Activated CD4-positive, alpha-beta T cell treated with anti-CD3 and anti-CD28 coated beads for 1 hour (primary cell): ENCODE measurements around the gene THAP2.
A peak's percentile ranks its signal among the peaks of the same experiment; 100 is the strongest.
"Not testable (repeated sequence)": the region's sequence is repeated elsewhere in the genome, so short reads cannot be mapped to it uniquely, and the experiment has no call there.

Source experiments
- DNase-seq: peaks from one replicate; pipeline ENCODE4 v3.0.0-alpha.2; 2020

THAP2 gene

DNA sequence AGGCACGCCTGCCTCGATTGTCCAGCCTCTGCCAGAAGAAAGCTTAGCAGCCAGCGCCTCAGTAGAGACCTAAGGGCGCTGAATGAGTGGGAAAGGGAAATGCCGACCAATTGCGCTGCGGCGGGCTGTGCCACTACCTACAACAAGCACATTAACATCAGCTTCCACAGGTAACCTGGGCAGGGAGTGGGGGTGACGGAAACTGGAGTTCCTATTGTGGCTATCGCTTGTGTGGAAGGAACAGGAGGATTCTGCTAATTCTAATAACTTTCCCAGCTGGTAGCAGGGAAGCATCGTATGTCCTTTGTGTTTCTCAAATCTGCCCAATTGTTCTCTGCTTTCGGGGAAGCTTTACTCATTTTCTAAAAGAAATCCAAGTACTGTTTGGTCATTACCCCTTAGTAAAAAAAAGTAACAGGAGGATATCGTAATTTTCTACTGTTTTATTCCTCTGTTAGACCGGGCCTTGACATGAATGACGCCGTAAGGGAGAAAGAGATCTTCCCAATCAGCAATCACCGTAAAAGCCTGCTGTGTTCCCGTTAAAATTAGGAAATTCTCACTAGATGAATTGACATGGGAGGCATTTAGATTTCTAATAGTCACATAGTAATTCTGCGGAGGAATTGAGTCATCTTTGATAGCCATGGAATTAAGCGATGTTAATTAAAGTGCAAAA lies 449 bp downstream of the THAP2 start:
- no peak for DNase-seq

DNA sequence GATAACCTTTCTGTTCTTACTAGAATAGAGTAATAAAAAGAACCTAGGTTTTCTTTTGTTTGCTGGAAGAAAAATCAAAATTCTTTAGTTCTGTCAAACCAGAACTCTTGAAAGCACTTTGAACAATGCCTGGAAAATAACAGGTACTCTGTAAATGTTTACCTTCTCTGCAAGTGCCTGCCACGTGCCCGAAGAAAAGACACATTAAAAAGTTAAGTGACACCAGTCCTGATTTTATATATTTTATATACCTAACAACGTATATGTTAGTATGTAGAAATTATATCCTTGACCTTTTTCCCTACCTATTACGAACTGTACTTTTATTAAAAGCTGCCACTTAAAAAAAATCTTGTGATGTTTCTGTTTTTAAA lies 976 bp downstream of the THAP2 start:
- DNase-seq: no peak

DNA sequence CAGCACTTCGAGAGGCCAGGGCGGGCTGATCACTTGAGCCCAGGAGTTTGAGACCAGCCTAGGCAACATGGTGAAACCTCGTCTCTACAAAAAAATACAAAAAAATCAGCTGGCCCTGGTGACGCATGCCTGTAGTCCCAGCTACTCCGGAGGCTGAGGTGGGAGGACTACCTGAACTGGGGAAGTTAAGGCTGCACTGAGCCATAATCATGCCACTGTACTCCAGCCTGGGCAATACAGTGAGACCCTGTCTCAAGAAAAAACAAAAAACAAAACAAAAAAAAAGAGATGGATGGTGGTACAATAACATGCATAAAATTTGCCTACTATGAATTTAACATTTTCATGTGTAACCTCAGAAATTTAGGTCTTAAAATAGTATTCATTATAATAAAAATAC lies 2.2 kb downstream of the THAP2 start:
- no peak for DNase-seq

DNA sequence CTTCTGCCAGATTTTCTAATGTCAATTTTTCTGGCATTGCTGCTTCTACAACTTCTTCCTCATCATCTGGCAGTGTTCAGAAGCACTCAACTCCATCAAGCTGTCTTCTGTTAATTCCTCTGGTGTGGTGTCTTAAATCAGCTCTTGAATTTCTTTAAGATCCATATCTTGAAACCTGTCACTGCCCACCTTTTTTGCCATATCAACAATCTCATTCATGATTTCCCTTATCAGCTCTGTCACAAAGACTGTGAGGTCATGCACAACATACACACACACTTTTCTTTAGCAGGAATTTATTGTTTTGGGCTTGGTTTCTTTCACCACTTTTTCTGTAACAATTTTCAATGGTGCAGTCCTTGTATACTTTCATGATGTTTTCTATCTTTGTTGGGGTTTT lies 7.2 kb downstream of the THAP2 start:
- DNase-seq: no peak

DNA sequence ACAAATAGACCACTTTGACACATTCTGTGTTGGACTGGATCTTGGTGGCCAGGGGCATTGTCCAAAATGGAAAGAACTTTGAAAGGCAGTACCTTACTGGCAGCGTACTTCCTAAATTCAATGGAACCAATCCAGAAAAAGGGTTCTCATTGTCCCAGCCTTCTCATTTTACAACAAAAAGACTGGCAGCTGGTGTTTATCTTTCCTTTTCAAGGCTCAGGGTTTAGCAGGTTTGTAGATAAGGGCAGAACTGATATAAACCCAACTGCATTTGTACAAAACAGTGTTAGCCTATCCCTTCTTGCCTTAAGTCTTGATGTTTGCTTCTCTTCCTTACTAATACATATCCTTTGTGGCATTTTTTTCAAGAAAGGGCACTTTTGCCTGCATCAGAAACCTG lies 7.7 kb downstream of the THAP2 start:
- no peak for DNase-seq

DNA sequence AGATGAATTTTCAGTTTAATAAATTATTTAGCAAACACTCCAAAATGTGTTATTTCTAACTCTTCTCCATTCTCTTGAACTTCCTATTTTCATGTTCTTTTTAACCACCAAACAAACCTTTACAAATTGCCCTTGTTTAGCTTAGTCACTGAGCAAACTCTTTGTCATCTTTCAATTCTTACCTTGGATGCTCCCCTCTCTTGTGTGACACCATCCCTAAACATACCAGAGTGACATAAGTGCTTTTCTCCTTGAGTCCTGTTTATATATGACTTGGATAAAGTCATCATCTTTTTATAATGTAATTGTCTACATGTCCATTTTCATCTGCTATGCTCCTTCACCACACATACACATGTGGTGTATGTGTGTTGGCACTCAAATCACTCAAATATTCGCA lies 18.4 kb downstream of the THAP2 start:
- DNase-seq: no peak

DNA sequence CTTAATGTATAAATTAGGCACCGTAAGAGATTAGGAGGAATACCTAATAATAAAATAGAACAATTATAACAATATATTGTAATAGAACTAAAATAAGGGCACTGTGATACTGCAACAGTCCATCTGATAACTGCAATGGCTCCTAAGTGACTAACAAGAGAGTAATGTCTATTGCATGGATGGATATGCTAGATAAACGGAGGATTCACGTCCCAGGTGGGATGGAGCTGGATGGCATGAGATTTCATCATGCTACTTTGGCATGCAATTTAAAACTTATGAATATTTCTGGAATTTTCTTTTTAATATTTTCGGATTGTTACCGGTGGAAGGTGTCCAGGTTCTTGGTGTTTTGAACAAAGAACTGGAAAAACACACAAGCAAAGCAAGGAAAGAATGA lies 19.5 kb downstream of the THAP2 start:
- DNase-seq: no peak

DNA sequence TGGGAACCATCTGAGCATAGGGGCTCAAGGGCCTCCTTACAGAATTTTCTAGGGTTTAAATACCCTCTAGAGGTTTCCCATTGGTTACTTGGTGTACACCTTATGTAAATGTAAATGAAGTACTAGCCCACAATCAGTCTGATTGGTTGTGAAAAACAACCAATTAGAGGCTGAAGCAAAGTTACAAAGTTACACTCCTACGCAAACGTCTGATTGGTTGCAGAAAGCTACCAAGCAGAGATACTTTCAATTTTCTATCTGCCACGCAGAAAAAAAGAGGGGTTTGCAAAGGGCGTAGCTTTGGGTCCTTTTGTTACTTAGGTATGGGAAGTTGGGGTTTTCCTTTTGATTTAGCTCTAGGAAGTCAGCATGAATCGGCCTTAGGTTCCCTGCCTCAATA lies 20.0 kb downstream of the THAP2 start:
- no peak for DNase-seq

DNA sequence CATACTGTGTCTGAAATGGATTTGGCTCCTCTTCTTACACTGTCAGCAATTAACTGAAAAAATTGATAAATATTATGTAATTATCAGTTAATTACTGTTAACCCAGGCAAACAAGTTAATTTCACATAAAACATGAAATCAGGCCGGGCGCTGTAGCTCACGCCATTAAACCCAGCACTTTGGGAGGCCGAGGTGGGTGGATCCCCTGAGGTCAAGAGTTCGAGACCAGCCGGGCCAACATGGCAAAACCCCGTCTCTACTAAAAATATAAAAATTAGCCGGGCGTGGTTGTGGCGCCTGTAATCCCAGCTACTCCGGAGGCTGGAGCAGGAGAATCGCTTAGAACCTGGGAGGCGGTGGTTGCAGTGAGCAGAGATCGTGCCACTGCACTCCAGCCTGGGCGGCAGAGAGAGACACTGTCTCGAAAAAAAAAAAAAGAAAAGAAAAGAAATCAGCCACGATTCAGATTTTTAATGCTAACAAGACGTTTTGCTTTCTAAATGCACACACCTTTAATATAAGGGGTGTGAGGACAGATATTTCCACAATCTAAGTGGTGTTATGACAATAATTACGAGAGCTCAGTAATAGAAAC lies 21.3 kb downstream of the THAP2 start:
- no peak for DNase-seq

DNA sequence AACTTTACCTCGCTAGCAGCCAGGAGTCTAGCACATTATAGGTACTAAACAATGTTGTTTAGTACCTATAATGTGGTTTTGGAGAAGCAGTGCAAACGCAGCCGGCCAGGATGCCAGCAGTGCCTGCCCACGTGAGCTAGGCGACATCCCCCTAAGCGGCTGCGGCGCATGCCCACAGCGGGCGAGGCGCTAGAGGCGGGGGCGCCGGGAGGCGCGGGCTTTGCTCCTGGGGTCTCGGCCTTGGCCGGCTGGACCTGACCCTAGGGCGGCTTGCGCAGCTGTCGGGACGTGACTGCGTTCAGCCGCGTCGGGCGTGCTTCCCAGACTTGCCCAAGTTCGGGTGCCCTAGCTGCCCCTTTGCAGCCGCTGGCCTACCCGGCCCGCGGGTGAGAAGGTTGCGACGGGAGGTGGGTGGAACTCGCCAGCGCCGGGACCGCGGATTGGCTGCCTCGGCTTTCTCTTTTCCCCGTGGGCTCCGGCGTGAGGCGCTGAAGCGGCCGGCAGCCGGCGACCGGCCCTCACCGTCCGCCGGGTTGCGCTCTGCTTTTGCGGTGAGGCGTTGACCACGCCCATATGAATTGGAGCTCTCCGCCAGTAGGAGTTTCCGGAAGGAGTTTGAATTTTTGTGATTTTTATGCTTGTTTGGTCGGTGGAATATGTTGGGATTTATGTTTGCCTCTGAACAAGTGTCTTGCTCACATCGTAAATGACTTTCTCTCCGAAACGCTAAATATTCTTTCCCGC lies 22.0 kb downstream of the THAP2 start, which contains the start of gene TMEM19:
Gene TMEM19, plus strand, starts transcription at position 169 of the 744 bp plus-strand sequence. CDS start 599 bp downstream, outside the sequence.
- peak; percentile 69 for DNase-seq

DNA sequence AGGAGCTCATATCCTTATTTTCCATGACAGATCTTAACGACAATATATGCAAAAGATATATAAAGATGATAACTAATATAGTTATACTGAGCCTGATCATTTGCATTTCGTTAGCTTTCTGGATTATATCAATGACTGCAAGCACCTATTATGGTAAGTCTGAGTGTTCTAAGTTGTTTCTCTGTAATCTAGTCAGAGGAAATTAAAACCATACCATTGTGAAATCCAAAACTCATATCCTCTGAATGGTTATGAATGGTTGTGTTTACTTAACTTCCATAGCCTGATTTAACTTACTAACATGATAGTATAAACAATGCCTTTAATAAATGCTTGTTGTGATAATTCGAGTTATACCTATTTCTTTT lies 22.5 kb downstream of the THAP2 start:
- no peak for DNase-seq

DNA sequence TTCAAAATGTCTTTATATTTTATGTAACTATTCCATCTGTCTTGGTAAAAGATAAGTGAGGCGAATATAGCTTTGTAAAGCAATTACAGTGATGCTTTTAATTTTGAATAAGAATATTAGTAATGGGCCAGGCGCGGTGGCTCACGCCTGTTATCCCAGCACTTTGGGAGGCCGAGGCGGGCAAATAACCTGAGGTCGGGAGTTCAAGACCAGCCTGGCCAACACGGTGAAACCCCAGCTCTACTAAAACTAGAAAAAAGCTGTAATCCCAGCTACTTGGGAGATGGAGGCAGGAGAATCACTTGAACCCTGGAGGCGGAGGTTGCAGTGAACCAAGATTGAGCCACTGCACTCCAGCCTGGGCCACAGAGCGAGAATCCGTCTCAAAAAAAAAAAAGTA lies 23.1 kb downstream of the THAP2 start:
- not testable (repeated sequence) for DNase-seq

DNA sequence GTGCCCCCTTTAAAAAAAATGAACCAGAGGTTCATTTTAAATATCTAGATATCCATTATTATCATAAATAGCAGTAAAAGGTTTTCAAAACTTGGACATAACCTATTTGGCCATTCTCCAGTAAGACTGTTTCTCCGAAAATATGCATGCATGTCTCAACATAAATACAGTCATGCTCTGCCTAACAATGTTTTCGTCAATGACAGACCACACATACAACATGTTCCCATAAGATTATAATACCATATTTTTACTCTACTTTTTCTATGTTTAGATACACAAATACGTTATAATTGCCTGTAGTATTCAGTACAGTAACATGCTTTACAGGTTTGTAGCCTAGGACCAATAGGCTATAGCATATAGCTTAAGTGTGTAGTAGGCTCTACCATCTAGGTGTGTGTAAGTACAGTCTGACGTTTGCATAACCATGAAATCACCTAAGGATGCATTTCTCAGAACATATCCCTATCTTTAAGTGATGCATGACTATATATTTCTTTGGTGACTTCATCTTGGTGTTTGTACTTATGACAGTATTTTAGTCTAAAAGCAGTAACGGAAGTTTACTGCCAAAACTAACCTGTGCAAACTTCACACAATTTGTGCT lies 25.0 kb downstream of the THAP2 start:
- no peak for DNase-seq

DNA sequence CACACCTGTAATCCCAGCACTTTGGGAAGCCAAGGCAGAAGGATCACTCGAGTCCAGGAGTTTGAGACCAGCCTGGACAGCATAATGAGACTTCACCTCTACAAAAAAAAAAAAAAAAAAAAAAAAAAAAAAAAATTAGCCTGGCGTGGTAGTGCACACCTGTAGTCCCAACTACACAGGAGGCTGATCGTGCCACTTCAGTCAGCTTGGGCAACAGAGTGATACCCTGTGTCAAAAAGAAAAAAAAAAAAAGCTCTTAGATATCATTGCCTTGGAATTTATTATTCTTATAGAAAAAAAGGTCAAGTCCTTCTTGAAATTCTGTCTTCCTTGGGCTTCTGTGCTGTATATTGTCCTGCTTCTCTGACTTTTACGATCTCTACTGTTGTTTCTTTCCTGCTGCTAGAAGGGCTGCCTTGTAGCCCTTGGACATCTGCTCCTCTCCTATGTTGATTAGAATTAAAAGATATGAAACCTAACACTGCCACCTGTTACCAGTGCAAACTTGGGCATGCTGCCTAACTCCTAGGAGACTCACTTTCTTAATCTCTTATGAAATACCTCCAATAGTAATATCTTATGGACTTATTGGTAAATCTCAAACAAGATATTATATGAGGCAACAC lies 27.5 kb downstream of the THAP2 start:
- DNase-seq: no peak

DNA sequence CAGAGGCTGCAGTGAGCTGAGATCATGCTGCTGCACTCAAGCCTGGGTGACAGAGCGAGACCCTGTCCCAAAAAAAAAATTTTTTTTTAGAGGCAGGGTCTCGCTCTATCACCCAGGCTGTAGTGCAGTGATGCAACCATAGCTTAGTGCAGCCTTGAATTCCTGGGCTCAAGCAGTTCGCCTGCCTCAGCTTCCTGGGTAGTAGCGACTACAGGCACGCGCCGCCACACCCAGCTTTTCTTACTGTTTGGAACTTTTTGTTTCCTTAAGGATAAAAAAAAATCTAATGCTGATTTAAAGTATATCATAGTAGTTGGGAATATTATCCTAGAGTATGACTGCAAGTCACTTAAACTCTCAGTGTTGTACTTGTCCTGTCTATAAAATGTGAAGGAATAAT lies 29.0 kb downstream of the THAP2 start:
- DNase-seq: no peak

DNA sequence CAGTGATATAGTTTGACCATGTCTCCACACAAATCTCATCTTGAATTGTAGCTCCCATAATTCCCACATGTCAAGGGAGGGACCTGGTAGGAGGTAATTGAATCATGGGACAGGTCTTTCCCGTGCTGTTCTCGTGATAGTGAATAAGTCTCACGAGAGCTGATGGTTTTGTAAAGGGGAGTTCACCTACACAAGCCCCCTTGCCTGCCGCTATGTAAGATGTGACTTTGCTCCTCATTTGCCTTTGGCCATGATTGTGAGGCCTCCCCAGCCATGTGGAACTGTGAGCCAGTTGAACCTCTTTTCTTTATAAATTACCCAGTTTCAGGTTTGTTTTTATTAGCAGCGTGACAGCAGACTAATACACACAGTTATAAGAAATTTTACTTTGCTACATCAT lies 29.6 kb downstream of the THAP2 start:
- not testable (repeated sequence) for DNase-seq

DNA sequence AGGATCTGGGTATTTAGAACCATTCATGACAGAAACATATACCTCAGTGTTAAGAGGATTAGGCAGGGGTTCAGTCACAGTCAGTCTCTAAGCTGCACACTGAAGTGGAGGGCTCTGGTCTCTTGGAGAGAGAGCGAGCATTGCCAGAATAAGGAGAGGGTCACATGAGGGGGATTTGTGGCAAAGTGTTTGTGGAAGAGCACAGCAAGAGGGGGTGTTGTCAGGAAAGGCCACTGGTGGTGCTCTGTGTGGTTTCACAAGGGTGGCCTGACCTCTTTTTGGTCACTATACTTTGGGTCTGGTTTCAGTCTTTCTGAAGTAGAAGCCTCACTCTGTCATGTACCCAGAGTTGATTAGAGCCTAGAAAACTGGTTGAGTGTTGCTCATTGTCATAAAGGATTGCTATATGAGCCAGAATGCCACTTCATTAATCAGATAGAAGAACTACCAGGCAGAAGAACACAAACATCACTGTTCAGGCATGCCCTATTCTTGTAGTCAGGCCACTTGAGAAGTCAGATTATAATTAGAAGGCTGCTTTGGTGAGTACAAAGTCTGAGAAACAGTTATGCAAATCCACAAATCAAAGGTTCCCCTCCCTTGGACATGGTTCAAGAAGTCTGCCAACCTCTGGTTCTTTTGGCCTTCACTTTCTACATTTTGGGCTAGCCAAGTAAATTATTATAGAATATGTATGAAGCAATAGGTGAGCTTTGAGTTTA lies 30.2 kb downstream of the THAP2 start:
- no peak for DNase-seq

DNA sequence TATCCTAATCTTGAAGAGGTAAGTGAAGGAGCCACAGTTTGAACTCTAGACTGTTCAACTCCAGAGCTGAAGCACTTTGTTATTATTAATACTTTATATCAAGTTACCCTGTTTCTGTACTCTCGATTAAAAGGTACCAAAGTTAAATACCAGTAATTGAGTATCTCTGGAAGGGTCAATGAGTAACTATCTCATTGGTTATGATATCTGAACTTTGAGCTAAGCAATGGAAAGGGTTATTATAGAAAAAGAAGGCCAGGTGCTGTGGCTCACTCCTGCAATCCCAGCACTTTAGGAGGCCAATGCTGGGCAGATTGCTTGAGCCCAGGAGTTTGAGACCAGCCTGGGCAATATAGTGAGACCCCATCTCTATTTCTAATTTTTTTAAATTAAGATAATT lies 31.7 kb downstream of the THAP2 start:
- no peak for DNase-seq

DNA sequence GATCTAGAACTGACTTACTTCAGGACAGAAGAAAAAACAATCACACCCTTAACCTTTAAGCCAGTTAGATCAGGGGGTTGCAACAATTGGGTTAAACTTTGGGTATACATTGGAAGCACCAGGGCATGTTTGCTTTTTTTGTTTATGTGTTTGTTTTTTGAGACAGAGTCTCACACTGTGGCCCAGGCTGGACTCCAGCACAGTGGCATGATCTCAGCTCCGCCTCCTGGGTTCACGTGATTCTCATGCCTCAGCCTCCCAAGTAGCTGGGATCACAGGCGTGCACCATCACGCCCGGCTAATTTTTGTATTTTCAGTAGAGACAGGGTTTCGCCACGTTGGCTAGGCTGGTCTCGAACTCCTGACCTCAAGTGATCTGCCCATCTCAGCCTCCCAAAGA lies 38.1 kb downstream of the THAP2 start:
- DNase-seq: not testable (repeated sequence)

DNA sequence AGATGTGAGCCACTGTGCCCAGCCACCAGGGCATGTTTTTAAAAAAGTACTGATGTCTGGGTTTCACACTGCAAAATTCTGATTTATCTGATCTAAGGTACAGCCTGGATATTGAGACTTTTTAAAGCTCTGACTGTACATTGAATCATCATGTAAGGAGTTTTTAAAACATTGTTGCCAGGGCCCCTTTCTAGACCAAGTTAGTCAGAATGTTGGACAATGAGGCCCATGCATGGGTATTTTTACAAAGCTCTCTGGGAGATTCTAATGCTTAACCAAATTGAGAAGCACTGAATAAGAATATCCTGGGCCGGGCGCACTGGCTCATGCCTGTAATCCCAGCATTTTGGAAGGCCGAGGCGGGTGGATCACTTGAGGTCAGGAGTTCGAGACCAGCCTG lies 38.5 kb downstream of the THAP2 start:
- DNase-seq: no peak

DNA sequence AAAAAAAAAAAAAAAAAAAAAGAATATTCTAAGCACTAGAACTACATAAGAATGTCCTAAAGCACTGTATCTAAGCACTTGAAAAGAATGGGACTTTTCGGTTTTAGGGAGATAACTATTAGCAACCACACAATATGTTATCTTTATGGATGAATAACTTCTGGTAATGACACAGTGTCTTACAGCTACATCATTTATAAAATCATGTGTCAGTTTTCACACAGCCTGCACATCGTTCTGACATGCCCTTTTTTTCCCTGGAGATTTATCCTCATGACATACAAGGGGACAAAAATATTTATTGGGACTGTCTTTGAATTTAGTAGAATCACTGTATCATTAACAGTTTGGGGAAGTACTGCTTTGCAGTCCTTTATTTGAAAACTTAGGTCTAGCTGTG lies 39.1 kb downstream of the THAP2 start:
- no peak for DNase-seq

DNA sequence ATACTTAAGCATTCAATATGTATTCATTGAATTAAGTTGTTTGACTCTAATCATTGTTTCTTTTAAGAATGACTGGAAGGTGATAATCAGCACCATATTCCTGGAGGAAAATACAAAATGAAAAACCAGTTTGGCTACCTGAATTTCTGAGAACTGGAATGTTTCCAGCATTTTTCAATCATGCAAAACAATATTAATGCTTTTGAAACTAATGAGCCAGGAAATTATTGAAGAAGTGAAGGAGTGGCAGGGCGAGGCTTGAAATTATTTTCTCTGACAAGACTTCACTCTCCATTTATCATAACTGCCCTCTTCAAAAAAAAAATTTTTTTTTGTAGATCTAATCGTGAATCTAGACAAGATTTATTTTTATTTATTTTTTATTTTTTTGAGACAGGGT lies 40.8 kb downstream of the THAP2 start:
- no peak for DNase-seq

DNA sequence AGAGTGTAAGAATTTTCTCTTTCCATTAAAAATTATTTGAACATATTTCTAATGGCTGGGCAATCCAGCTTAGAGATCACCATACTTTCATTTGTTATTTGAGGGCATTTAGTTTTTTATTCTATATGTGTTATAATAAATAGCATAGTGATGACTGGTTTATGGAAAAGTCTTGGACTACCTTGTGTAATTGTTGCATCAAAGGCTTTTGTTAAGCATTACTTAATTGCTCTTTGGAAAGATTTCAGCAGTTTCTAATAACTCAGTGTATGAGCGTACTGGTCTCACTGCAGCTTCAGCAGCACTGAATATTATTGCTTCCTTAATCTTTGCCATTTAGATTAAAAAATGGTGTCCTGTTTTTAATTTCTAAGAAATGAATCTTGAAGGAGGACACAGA lies 44.6 kb downstream of the THAP2 start:
- no peak for DNase-seq
